ENCODE results near the gene KRTAP4-5.

- TF ChIP-seq CTCF (IDR thresholded peaks at IDR 0.05; ENCODE audit: insufficient read depth, low read depth, low read length): no peak
- TF ChIP-seq EZH2 (IDR thresholded peaks at IDR 0.05; ENCODE audit: insufficient read depth, low read length): no peak
Observed at GRCh38 chr17:41126412-41126811, 23.2 kb downstream of the KRTAP4-5 start.
